H4 (cell line): ENCODE data around the gene RXRG. TPM values are rescaled to one million over a fixed set of nuclear protein-coding genes. Genes with fewer than 3 reads are reported as not detected.

Source experiments
- DNase-seq: peaks from one replicate; pipeline ENCODE4 v3.0.0-alpha.2; 2015; ENCODE audit warnings: low spot score
- total RNA-seq: library from RNA; depleted of rRNA; stranded (reverse); fragments of >200 nt; shearing (Covaris generic); gene quantifications from 2 replicates; pipeline ENCODE4 v1.2.3, GENCODE V29; 2014

RXRG gene
- total RNA-seq, 1 experiment from 2014 or later, result not detected

DNA sequence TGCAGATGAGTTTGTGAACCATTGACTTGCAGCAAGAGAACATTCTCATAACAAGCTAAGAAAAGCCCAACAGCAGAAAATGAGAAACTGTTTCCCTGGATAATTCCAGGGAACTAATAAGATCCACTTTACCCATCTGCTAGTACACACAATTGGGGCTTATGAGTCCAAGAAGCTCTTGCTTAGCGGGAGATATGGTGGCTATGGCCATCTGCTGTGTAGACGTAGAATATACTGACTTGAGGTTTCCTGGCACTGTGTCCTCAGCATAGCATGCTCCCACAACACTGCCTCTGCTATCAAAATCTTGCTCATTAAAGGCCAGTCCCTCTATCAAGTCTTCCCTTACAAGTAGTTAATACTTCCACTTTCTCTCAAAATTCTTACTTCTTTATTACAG, 6.8 kb upstream of the RXRG start:
- no peak for DNase-seq

DNA sequence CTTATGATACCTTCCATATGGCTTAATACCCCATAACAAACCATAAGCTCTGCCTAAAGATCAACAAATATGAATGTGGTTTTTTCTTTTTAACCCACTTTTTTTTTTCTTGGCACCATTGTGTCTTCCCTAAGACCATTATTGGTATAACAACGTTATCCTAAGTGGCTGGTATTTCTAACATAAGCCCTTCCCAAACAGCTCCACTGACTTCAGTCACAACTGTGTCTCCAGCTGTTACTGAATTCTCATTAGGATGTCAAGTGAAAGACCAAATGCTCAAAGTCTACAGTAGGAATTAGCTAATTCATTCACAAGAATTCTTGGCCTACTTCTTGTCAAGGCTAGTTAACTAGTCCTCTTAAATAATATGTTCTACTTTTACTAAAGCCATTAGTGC, 4.2 kb upstream of the RXRG start:
- no peak for DNase-seq

DNA sequence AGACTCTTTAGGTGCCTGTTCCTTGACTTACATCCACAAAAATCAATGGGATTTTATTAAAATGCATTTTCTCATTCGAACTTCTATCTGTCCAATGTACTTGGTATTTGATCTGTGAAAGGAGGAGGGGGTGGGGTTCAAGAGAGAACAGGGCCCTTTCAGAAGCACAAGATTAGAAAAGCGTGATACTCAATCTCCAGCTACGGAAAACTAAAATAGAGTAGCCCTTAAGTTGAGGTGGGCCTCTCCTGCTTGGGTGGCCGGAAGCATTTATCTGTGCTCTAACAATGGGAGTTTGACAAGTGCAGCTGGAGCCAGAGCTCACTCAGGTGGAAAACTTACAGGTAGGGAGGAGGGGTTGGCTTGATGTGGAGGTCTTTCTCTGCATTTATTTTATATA, 462 bp upstream of the RXRG start:
- no peak for DNase-seq

- no peak for DNase-seq
Observed at GRCh38 chr1:165443539-165444311, 1.2 kb downstream of the RXRG start.

DNA sequence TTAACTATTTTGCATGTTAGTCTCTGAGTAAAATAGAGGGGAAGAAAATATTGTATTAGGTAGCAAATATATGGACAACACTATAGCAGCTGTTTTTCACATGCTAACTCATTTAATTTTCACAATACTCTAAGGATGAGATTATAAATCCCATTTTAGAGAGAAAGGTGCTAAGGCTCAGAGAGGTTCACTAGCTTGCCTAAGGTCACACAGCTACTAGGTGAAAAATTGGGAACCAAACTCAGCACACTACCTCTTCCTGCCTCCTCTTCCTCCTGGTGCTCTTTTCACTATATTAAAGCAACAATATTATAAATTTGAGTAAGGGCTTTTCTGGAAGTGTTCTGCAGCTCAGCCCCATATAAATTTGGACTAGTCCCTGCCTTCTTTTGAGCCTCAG, 2.3 kb downstream of the RXRG start:
- DNase-seq, result no peak

- no peak for DNase-seq
Observed at GRCh38 chr1:165442053-165442452, 2.9 kb downstream of the RXRG start.

DNA sequence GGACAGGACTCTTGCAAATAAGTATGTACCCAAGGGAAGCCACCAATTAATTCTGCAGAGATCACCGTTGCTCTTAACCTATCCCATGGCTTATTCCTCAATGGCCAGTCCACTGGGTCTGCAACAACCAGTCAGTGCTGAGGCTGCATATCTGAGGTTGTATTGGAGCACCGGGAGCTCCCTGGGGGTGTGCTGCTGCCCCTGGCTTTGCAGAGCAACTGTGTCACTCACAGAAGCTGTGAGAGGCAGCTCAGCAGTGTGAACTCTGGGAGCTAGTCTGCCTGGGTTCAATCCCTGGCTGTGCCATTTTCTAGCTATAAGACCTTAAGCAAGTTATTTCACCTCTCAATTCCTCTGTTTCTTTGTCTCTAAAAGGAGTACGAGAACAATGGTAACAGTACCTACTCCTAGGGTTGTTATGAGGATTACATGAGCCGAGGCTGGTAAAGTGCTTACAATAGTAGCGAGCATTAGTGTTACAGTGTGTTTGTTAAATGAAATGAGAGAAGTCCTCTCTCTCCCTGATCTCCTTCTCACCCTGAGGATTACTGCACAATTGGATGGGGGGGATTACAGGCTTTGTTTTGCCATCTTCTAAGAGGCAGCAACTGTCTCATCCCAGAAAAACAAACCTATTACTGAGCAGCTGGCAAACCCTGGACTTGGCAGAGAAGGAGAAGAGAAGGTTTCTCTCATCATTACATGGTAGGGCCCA, 3.6 kb downstream of the RXRG start:
- DNase-seq, result no peak

DNA sequence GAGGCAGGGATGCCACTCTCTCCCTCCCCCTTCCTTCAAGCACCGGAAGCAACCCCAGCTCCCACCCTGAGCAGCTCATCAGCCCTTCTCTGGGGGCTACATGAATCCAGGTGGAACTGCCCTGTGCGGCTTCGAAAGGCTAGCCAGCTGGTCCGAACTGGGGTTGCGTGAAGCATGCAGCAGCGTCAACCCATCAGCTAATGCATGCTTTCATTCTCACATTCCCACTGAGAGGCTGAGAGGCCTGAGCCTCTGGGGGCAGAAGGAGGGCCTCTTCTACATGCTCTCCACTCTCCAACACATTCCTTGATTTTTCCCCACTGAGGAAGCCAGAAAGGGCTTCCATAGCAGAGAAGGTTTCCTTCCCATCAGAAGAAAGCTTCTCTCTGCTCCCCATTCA, 5.6 kb downstream of the RXRG start:
- no peak for DNase-seq

GRCh38 chr1:165436994-165437393, 7.9 kb downstream of the RXRG start:
- no peak for DNase-seq

- DNase-seq, result no peak
Observed at GRCh38 chr1:165435801-165436200, 9.1 kb downstream of the RXRG start.

- no peak for DNase-seq
Observed at GRCh38 chr1:165434281-165434680, 10.6 kb downstream of the RXRG start.

DNA sequence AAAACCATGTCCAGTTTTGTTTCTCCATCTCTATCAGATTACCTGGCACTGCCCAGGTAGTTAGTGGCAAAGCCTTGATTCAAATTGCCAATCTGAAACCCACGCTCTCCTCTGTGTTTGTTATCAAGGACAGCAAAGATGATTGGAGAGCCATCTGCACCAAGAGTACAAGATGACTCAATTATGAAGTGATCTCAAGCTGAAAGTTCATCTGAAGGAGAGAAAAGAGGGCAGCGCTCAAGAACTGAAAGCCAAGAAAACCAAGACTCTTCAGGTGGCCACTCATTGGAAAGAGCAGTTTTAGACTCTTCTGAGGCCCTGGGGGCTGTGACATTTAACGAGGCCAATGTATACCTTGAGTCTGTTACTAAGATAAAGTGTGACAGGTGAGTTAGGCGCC, 13.8 kb downstream of the RXRG start:
- DNase-seq, result no peak

- no peak for DNase-seq
Observed at GRCh38 chr1:165426745-165427144, 18.2 kb downstream of the RXRG start.

- DNase-seq, result no peak
Observed at GRCh38 chr1:165425621-165426020, 19.3 kb downstream of the RXRG start.

GRCh38 chr1:165424454-165425216, 20.3 kb downstream of the RXRG start:
- no peak for DNase-seq

DNA sequence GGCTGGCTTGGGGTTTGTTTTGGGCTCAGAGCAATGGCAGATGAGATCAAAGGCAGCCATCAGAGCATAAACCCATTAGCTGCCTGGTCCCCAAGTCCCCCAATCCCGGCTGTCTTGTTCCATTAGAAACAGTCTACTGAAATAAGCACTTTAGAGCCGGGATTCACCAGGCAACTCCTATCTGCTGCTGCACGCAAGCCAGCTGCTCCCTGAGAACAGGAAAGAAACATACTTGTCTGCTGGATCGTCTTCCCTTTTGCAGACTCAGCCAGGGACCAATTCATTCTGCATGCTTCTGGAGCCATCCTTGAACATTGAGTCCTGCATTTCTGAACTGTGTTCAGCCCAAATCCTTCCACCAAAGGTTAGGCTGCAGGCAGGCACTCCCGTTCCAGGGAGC, 21.8 kb downstream of the RXRG start:
- no peak for DNase-seq

DNA sequence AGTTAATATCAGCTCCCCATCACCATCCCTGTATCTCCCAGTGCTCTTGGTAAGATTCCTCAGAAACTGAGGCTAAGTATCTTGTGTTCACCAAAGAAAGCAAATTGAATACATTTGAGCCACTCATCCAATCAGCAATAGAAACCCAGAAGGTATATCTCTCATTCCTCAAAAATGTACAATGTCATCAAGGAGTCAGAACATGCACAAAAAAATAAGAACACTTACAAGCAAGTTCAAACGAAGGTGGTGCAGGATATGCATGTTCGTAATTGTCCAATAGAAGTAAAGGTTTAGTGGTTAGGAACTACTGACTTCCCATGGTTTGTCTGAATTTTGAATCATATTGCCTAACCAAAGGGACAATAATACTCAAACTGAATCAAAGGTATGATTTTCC, 24.3 kb downstream of the RXRG start:
- no peak for DNase-seq

DNA sequence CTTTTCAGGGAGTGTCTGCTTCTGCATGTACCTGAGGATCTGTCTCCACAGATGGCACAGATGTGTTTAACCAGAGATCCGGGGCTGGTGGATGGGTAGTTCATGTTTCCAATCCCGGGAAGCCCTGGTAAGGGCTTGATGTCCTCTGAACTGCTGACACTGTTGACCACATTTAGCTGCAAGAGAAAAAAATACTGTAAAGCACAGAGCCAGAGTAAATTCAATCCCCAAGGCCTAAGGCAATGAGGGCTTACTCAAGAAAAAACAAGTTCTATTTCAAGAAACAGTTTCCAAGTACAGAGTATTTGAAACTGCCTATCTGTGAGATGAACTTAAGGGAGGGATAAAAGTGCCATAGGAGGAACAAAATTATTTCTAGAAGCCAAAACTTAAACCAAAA, 25.1 kb downstream of the RXRG start:
- no peak for DNase-seq

DNA sequence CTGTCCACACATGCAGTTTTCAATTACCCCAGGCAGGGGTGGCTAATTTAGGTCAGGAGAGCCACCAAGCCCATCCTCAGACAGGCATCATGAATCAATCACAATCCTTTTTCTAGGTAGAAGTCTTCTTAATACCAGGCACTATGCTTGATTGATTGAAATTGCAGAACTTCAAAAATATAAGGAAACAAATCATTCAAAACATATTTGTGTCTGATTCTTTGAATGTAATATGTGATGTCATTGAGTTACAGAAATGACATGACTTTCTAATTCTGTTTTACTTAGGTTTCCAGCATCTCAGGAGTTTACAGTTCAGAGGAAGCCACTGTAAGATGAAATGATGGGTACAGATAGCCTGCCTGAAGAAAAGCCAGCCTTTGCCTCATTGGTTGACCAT, 26.7 kb downstream of the RXRG start:
- no peak for DNase-seq

GRCh38 chr1:165416876-165417275, 28.1 kb downstream of the RXRG start:
- DNase-seq, result no peak

- no peak for DNase-seq
Observed at GRCh38 chr1:165415068-165415467, 29.9 kb downstream of the RXRG start.

GRCh38 chr1:165414620-165415019, 30.3 kb downstream of the RXRG start:
- DNase-seq, result no peak

DNA sequence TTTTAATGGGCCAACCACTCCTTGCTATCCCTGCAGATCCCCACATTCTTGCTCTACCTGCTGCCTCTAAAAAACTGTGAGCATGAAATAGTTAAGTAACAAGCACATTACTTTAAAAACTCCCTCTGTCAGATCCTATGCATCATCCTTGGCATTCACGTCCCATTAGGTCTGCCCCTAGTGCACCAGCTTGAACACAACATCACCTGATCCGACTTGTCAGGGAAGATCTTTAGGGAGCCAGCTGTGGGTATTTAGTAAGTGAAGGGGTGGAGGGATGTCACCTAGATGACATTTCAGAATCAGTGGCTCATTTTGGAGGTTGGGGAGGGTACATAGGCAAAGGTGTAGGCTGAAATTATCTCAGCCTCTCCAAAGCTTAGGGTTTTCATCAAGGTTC, 33.5 kb downstream of the RXRG start:
- DNase-seq, result no peak
